ENCODE measurements around the gene EIF4B.

GRCh38 chr12:53086361-53086760, 80.1 kb downstream of the EIF4B start:
- TF ChIP-seq CTCF (conservative IDR thresholded peaks at IDR 0.05; ENCODE audit: low read depth in 2 of 2) (no peak), NANOG (IDR thresholded peaks at IDR 0.05; ENCODE audit: borderline replicate concordance) (no peak), REST (IDR thresholded peaks at IDR 0.05; ENCODE audit: unreplicated experiment) (no peak), JUNB (IDR thresholded peaks at IDR 0.05; ENCODE audit: unreplicated experiment) (no peak), EZH2 (IDR thresholded peaks at IDR 0.05; ENCODE audit: low read depth, unreplicated experiment) (no peak), ETS1 (IDR thresholded peaks at IDR 0.05) (no peak)
